T47D (cell line): ENCODE measurements around the gene FOXG1.
A peak's percentile ranks its signal among the peaks of the same experiment; 100 is the strongest.

Experiments
- DNase-seq, 2 experiments: peaks; one replicate each; pipeline versions ENCODE4 v3.0.0 to v3.0.0-alpha.2; 2011 to 2012; ENCODE audit warnings: low read depth in 1 of 2, low spot score in 1 of 2
- JUND ChIP-seq: IDR thresholded peaks from 2 replicates; pipeline ENCODE4 v1.6.1; 2012; ENCODE audit warnings: low read depth
- in situ Hi-C: cut with HindIII; loops from 2 replicates; pipeline ENCODE4 v1.10.0; 2016; ENCODE audit warnings: low sequenced_read_pairs, low pct_unique_long_range_greater_than_20kb

The FOXG1 gene

DNA sequence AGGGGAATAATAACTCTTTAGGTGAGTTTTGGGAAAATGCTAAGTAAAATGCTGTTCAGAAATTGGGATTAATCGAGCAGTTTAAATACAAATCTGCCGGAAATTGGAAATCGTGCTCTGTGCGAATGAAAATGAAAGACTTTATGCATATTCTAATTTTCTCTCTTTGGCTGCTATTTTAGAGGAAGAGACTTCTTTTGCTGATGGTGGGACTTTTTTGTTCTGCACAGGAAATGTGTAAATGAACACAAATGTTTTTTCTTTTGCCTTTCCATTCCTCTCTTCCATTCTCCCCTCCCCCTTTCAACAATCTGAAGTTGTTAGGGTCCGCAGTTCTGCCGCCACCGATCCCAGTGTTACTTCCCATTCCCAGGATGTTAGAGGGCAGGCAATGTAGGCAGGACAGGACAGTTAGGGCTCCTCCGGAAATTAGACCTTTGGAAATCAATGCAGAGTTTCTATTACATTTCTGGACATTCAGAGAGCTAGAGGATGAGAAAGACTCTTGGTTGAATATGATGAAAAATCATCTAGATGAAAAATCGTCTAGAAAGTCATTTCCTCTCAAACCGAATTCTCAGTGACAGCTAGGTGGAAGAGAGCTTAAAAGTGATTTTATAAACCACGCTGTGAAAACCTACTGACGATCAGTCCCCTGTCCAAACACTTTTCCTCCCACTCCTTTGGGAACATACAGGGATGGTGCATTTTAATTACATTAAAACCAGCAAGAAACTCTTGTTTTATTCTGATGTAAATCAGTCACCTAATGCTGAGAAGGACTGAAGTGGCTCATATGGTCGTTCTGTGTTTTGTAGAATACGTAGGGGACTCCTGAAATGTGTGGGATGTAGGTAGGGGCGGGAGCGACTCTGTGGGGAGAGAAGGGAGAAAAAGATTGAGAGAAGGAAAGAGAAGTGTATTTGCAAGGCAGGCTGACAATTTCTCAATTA, 17.8 kb downstream of the FOXG1 start:
- no peak for TF ChIP-seq JUND
- DNase-seq, result peak in 1 of 2 experiments; percentile 21
- in situ Hi-C loops, result no loop called here

DNA sequence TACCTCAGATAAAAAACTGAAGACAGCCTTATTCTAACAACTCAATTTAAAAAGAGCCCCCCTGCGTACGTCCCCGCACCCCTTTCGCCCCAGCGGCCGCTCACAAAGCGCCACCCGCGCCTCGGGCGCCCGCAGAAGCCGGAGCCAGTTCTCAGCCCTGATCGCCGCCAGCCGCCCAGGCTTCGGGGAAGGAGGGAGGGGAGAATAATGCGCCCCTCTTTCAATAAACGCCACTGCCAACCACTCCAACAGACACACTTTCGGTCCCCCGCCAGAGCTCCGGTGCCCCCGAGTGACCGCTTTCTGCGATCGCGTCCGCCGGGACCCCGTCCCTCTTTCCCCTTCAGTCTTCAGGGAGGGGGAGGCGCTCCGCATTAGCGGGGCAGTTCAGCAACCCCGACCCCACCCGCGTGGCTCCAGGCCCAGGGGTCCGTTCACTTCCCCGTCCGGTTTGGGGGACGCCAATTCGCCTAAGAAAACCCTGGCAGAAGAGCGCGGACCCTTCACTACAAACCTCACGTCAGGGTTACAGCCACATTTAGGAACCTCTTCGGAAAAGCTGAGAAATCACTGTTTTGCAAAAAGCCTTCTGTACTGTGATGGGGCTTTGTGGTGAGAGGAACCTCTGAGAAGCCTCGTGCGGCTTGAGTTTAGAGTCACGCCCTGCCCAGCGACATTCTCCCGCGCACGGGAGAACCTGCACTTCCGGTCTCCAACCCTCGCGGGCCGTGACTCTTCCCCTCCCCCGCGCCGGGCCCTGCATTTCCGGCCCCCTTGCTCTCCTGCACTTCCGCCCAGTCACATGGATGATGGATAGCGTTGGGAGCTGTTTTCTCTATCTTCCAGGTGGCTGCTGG, 18.7 kb downstream of the FOXG1 start:
- no peak for TF ChIP-seq JUND
- in situ Hi-C loops, result no loop called here
- peak in 1 of 2 experiments; percentile 1 for DNase-seq

DNA sequence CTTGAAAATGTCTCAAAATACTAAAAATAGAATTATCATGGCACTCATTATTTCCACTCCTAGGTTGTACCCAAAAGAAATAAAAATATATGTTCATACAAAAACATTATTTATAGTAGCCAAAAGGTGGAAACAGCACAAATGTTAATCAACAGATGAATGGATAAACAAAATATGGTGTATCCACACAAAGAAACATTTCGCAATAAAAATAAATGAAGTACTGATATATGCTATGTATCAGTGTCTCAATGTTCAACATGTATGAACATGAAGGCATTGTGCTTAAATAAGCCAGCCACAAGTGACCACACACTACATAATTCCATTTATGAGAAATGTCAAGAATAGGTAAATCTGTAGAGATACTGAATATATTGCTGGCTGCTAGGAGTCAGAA, 40.9 kb downstream of the FOXG1 start:
- TF ChIP-seq JUND, result no peak

DNA sequence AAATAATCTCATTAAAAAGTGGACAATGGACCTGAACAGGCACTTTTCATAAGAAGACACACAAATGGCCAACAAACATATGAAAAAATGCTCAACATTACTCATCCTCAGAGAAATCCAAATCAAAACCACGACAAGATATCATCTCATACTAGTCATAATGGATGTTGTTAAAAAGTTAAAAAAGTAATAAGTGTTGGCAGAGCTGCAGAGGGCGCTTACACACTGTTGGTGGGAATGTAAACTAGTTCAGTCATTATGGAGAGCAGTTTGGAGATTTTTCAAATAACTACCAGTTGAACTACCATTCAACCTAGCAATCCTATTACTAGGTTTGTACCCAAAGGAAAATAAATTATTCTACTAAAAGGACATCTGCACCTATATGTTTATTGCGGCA, 47.2 kb downstream of the FOXG1 start:
- peak in 1 of 2 experiments; percentile 32 for DNase-seq
- in situ Hi-C loops, result no loop called here
- no peak for TF ChIP-seq JUND

More for the DNA sequence above, 40.9 kb downstream of the FOXG1 start:
- no peak for DNase-seq
- in situ Hi-C loops, result no loop called here
